HG02759 (cell line): ENCODE measurements around the gene ZNF800.

Experiments used
- ATAC-seq: cut with Tn5 transposase; IDR thresholded peaks from one replicate; pipeline ENCODE4 v1.9.1; 2021; ENCODE audit warnings: mild to moderate bottlenecking, moderate library complexity; ENCODE audit not compliant: unreplicated experiment

The ZNF800 gene

DNA sequence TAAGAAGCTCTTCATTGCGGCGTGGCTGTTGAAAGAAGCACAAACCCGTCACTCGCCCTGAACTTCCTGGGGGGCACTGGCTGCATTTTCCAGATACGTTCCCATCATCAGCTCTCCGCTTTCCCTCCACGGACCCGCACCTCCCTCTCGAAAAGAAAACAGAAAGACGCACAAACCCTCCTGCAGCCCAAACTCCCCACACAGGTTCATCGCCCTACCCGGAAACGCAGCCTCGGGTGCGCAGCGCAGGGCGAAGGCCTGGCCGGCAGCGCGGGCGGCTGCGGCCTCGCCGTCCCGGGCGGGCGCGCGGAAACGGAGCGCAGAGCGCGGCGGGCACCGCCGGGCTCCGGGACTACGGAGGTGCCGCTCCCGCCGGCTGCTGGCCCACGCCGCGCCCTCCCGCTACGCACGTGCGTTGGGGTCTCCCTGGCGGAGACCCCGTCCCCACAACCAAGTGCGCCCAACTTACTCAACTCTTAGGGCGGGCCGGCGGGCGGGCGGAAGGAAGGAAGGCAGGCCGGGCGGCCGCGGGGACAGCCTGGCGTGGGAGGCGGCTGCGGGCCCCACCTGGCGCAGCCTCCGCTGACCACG is 822 bp downstream of the ZNF800 start:
- ATAC-seq: peak; percentile 43

- no peak for ATAC-seq
These were observed 1.5 kb downstream of the ZNF800 start for GRCh38 chr7:127390817-127391590.

- no peak for ATAC-seq
These were observed 2.2 kb downstream of the ZNF800 start for GRCh38 chr7:127390186-127390816.

- no peak for ATAC-seq
These were observed 3.2 kb downstream of the ZNF800 start for GRCh38 chr7:127389321-127389720.

GRCh38 chr7:127387974-127388373 is 4.5 kb downstream of the ZNF800 start:
- no peak for ATAC-seq

GRCh38 chr7:127383123-127383835 is 9.2 kb downstream of the ZNF800 start:
- ATAC-seq: no peak

DNA sequence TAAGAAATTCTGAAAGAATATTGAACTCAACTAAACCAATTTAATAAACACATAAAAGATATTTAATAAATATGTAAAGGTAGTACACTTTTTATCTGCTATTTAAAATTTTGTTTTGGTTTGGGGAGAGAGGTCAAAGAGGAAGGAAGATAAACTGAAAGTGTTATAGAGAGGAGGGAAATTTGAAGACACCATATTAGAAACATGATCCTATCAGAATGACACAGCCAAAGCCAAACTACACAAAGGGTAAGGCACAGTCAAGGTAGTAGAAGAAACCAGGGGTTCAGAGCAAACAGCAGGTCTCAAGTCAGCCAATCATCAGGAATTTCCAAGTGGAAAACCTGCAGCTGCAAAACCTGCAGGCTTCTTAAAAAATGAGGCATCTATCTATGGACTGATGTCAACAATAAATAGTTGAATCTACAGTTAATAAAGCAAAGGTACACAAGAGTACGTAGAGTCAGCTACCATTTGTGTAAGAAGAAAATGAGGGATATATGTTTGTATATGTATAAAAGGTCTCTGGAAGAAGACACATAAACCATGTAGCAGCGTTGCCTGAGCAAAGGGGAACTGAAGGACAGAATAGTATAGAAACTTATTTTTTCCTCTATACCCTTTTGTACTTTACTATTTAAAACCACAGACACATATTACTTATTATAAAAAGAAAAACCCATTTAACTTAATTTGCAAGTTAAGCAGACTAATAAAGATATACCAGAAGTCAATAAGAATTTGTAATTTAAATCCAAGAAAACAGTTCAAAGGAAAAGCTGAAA is 10.0 kb downstream of the ZNF800 start:
- no peak for ATAC-seq

GRCh38 chr7:127380479-127380878 is 12.0 kb downstream of the ZNF800 start:
- no peak for ATAC-seq

- ATAC-seq: no peak
These were observed 12.9 kb downstream of the ZNF800 start for GRCh38 chr7:127379642-127380041.

DNA sequence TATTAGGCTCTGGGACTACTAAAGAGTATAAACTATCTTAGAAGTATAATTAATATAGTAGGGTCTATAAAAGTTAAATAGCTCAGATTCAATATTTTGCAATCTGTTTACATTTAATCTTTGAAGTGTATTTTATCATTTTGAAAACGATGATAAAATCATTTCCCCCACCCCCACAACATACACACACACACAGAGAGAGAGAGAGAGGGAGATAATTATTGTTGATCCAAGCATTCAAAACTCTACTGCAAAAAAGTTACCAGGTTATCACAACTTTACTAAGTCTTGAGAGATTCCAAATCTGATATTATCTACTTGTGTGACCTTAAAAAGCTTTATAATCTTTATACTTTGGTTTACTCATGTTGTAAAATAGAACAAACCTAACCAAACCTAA is 14.0 kb downstream of the ZNF800 start:
- no peak for ATAC-seq

DNA sequence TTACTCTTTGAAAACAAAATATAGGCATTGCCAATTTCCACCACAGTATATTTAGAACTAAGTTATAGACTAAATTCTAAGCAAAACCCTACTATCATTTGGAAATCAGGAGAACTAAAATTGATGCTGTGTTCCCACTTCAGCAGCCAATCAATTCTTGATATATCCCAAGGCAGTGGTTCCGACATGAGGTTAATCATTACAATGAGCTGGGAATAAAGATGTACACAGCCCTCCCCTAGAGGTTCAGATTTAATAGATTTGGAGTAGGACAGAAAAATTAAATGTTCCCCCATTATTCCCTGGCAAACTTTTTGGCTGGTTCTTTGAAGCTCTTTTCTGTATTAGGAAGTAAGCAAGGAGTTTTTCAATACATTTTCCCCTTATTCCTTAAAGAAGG is 15.1 kb downstream of the ZNF800 start:
- no peak for ATAC-seq

GRCh38 chr7:127375631-127376030 is 16.9 kb downstream of the ZNF800 start:
- no peak for ATAC-seq

DNA sequence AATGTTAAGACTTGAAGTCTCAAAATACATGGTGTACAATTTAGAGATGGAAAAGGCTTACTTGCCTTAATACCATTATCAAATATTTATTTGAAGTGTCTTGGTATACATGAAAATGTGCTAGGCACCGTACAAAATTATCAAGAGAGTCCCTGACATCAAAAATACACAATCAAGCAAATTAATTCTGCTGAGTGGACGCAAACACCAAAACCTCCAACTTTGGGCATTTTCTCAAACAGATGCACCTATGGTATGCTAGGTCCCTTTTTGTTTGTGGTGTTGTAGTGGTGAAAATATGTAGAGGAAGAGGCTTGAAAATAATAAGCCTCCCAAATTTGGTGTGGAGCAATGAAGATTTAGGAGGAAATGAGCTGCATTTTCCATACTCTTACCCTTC is 24.8 kb downstream of the ZNF800 start:
- ATAC-seq: no peak

DNA sequence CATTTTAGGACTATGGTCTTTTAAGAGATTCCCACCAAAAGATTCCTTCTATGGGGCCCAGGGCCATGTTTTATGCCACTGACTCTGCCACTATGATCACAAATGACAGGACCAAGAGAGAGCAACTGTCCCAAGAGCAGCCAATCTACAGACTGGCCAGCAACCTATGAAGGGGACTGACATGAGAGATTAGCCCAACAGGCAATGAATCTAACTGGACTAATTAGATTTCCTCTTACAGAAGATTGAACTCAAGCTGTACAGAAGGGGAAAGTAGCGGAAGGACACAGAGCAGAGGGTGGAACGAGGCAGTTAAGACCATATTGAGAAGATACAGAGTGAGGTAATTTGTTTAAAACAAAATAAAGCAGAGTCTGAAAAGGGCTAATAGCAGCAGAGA is 25.8 kb downstream of the ZNF800 start:
- no peak for ATAC-seq

DNA sequence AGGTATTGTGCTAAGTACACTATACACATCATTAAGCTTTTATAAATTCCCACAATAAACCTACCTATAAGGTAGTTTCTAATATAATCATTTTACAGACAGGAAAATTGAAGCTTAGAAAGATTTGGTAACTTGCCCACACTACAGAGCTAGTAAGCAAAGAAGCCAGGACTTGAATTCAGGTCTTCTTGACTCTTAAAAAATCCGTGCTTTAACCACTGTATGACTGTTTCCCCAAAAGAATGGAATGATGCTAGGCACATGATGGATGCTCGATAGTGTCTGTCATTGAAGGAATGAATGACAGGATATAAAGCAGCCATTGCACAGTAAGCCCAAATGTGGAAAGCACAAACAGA is 26.6 kb downstream of the ZNF800 start:
- ATAC-seq: no peak

DNA sequence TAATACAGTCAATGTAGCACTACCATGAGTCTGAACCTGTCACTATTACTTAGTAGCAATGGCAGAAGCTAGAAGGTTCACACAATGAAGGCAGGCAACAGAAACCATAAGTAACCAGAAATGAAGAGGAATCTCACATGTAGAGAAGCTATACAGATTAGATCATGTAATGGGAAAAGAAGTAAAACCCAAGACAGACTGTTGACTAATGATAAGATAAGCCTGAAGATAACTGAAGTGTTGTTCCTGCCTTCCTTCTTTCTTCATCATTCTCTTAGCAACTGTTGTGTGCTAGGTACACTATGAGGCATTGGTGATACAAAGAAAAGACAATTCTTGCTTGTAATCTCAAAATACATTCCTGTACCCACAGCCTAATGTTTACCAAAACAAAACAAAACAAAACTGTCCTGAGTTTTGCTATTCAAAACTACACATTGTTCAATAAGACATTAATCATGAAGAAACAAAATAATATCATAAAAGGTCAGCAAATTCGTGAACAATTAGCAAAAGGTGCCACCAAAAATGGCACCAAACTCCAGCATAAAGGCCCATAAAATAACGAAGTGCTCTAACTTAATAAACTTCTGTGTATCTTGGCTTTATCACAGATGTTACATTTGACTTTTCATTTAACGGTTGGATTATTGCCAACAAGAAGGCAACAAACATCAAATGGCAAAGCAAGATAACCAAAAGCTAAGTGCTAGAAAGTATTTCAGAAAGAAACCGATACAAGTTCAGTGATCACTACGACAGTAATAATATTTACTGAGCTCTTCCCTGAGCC is 27.1 kb downstream of the ZNF800 start:
- ATAC-seq: no peak

GRCh38 chr7:127362364-127363027 is 30.0 kb downstream of the ZNF800 start:
- no peak for ATAC-seq

- no peak for ATAC-seq
These were observed 30.8 kb downstream of the ZNF800 start for GRCh38 chr7:127361736-127362135.

DNA sequence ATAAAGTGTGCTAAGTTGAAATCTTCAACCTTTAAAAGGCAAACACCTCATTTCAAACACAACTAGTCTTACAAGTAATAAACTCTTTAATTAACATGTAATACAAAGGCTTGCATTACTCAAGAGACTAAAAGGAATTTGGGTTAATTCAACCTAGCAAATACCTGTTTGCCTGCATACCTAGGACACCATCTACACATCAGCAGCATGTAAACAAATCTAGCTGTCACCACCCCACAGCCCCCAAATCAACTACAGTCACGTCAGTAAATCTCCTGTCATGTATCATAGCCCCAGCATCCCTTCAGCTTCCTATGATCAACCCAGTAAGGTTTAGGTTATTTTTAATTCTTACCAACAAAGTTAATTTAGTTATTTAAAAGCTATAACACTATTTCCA is 33.5 kb downstream of the ZNF800 start:
- ATAC-seq: no peak

DNA sequence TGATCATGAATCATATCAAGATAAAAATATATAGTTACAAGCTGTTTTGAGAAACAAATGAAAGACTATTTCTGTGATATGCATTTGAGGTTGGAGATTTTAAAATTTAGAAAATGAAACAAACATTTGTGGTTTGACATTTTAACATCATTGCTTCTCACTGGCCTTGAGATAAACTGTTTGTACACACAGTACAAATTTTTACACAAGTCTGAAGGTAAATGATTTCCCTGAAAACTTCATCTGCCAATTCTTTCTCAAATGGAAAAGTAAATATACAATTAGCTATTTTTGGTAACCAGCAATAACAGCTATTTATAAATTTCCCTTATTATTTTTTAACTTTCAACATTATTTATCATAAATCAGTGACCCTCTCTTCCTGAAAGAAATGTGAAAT is 38.6 kb downstream of the ZNF800 start:
- ATAC-seq: no peak
